NCI-H187 treated with DMSO at 0.1 percent for 48 hours (cell line): ENCODE data around the gene VAC14.

Experiments used
- DNase-seq: peaks from one replicate; lab custom pipeline; 2025; lab: John Stamatoyannopoulos, UW

VAC14 gene

GRCh38 chr16:70642633-70643032, 158.3 kb downstream of the VAC14 start:
- DNase-seq: no peak

- no peak for DNase-seq
Observed at GRCh38 chr16:70638814-70639792, 161.9 kb downstream of the VAC14 start.
